Stomach (tissue), 4 donors: ENCODE data around the gene GAK.

Experiments
- POLR2A ChIP-seq, 4 donors: fragments of 450-650 bp; IDR thresholded peaks; one replicate each; pipeline ENCODE4 v1.6.1; 2016; ENCODE audit warnings: antibody characterized with exemption in 4 of 4, control low read depth in 2 of 4, mild to moderate bottlenecking in 1 of 4, moderate library complexity in 1 of 4
- TF ChIP-seq, protein P1 (sequence below), 7 experiments: fragments of 450-650 bp in 4 of 7; fragments of 200-600 bp in 3 of 7; sonication (generic) in 3 of 7; IDR thresholded peaks; one replicate each; pipeline ENCODE4 v1.5.1; 2016 to 2019; ENCODE audit warnings: antibody characterized with exemption in 7 of 7, control low read depth in 2 of 7, mild to moderate bottlenecking in 1 of 7

DNA sequence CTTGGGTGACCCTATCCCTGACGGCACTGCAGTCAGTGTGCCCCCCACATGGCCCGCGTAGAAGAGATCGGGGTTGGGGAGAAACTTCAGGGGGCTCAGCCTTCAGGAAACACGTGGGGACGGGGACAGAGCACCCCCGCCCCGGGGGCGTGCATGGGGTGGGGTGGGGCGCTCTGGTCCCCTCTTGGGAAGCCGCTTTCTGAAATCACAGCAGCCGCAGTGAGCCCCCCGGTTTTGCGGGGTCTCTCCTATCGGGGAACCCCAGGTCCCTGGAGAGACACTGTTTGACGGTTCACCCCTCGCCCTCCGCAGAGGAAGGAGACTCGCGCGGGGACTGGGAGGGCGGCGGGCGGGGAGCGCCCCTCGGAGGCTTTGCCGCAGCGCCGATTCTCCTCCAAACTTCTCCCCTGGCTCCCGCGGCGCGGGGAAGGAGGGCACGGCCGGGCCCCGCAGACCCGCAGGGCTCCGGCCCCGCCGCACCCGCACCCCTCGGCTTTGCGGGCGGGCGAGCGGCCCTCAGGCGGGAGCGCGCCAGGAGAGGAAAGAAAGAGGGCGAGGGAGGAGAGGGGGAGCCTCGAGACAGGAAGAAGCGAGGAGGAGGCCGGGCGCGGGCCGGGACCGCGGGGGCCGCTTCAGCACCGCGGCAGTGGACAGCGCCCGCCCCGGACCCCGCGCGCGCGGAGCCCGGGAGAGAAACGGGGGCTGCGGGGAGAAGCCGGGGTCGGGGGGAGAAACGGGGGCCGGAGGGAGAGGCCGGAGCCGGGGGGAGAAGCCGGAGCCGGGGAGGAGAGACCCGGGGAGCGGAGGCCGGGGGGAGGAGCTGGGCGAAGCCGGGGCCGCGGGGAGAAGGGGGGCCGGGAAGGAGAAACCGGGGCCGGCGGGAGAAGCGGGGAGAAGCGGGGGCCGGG, 106.8 kb downstream of the GAK start:
- no peak for TF ChIP-seq POLR2A (IDR thresholded peaks at IDR 0.05)
- TF ChIP-seq, protein P1, sequence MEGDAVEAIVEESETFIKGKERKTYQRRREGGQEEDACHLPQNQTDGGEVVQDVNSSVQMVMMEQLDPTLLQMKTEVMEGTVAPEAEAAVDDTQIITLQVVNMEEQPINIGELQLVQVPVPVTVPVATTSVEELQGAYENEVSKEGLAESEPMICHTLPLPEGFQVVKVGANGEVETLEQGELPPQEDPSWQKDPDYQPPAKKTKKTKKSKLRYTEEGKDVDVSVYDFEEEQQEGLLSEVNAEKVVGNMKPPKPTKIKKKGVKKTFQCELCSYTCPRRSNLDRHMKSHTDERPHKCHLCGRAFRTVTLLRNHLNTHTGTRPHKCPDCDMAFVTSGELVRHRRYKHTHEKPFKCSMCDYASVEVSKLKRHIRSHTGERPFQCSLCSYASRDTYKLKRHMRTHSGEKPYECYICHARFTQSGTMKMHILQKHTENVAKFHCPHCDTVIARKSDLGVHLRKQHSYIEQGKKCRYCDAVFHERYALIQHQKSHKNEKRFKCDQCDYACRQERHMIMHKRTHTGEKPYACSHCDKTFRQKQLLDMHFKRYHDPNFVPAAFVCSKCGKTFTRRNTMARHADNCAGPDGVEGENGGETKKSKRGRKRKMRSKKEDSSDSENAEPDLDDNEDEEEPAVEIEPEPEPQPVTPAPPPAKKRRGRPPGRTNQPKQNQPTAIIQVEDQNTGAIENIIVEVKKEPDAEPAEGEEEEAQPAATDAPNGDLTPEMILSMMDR (IDR thresholded peaks at IDR 0.05): no peak
